Stimulated activated CD4-positive, alpha-beta T cell treated with anti-CD3 and anti-CD28 coated beads, Interleukin-1b, Interleukin-23, amount 100 ng/mL, for 1 hour (primary cell): ENCODE results near the gene ANKRD63.
A peak's percentile ranks its signal among the peaks of the same experiment; 100 is the strongest.

Source experiments
- DNase-seq, 2 donors: peaks; one replicate each; pipeline ENCODE4 v3.0.0-alpha.2; 2020; ENCODE audit warnings: low read depth in 2 of 2

The ANKRD63 gene, protein sequence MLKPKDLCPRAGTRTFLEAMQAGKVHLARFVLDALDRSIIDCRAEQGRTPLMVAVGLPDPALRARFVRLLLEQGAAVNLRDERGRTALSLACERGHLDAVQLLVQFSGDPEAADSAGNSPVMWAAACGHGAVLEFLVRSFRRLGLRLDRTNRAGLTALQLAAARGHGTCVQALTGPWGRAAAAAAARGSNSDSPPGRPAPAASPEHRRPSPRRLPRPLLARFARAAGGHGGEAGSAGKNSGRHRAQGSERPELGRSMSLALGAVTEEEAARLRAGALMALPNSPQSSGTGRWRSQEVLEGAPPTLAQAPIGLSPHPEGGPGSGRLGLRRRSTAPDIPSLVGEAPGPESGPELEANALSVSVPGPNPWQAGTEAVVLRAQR

DNA sequence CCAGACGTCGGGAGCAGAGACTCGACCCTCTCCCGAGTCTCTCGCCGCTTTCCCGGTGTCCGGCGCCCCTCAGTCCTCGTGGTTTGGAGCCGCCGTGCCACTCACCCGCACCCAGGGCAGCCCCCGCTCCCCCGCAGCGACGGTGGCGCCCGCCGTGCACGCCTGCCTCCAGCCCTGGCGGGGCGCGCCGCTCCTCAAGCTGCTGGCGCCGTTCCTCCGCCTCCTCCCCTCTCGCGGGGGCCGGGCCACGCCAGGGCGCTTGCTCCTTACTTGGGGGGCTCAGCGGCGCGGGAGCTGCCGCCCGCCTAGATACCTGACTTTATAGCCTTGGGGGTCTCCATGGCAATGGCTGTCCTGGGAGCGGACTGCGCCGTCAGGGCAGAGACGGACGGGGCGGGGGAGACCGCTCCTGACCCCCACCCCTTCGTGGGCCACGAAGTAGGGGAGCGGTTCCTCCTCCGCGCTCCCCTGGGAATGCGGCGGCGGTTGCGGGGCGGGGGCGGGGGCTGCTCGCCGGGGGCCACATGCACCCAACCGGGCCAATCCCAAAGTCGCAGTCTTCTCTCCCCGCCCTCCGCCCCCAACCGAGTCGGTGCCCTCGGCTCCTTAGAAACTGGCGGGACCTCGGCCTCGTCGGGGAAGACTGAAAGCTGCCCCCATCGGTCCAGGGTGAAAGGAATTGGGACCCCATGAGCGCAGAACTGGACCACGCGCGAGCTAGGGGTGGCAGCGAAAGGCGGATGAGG, at the start of gene ANKRD63:
ANKRD63 (minus strand) TSS at position 196 of the 746 bp plus-strand sequence. CDS start 478 bp downstream, outside the sequence.
- no peak for DNase-seq

DNA sequence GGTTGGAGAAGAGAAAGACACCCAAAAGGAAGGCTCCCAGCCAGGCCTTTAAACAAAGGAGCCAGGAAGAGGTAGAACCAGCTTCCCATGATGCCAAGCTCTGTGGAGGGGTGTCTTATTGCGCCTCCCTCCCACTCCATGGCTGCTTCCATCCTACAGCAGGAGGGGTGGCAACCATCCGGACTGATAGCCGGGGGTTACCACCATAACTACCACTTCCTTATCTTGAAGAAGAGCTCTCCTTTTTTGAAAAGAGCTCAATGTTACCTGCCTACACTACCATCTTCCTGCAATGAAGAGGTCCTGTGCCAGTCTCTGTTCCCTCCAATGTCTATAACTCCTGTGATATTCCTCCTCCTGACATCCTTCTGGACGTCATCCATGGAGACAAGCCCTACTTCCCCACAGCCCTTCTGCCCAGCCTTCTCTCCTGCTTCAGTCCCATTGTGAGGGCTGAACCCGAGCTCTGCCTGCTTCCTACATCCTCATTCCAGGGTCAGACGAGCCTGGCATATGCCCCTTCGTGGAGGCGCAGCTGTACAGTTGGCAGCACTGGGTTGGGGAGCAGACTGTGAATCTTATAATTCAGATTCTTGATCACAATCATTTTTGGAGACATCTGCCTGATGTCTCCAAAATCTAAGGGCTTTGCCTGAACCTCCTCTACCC, 49.4 kb upstream of the ANKRD63 start:
- DNase-seq, result no peak

DNA sequence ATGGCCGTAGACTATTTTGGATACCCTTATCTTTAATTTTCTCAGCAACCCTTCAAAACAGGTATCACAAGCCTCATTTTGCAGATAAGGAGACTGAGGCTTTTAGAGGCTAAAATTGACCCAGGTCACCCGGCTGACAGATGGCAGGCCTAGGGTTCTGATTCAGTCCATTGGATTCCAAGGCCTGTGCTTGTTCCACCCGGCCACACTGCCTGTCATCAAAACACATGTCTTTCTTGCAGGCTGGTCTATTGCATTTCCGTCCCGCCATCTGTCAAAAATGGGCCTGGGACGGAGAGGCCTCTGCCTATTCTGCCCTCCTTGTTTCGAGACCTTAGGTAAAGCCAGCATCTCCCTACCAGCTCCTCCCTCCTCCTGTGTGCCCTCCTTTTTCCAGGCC, 48.8 kb upstream of the ANKRD63 start:
- DNase-seq, result no peak

DNA sequence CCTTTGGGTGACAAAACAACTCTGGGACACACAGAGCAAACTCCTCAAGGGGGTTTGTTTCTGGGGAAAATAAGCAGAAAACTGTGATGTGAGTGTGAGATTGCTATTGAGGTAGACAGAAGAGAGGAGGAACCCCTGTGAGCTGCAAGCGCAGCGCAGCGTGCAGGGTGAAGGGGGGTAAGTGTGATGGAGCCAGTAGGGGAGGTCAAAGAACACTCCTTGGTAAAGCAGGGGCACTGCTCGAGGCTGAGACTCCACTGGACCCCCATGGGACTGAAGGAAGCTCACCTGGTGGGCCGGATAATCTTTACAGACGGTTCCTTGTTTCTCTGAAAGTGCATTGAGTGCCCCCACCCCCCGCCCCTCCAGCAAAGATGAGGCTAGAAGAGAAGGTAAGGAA, 48.2 kb upstream of the ANKRD63 start:
- DNase-seq, result no peak

DNA sequence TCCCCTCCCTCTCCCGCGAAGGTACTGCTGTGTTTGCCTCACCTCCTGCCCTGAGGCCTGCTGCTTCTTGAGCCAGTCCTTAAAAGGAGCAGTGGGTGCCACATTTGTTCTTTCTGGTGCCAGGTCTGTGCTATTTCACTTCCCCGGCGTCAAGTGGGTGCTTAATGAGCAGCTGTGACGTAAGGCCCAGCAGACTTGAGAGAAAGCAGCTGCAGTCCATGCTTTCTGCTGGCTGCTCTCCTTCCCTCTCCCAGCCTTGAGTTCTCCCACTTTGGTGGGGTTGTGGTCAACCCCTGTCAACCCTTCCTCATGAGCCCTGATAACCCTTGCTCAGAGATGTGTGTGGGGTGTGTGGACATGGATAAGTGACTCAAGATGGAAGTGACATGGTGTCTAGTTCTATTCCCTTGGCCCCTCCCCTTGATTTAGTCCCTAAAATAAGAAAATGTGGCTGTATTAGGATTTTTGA, 47.5 kb upstream of the ANKRD63 start:
- DNase-seq, result no peak

DNA sequence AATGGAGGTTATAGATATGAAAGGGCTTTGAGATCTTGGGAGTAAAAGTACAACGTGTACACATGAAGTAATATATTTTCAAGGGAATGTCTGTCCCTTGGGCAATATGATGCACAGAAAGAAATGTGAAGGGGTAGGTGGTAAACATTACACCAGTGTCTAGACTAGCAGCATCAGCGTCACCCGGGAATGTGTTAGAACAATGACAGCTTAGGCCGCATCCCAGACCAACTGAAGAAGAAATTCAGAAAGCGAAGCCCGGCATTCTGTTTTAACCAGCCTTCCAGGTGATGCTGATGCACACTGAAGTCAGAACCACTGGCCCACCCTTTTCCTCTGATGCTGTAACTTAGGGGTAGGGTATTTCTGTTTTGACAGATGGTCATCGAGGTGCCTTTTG, 46.9 kb upstream of the ANKRD63 start:
- no peak for DNase-seq

DNA sequence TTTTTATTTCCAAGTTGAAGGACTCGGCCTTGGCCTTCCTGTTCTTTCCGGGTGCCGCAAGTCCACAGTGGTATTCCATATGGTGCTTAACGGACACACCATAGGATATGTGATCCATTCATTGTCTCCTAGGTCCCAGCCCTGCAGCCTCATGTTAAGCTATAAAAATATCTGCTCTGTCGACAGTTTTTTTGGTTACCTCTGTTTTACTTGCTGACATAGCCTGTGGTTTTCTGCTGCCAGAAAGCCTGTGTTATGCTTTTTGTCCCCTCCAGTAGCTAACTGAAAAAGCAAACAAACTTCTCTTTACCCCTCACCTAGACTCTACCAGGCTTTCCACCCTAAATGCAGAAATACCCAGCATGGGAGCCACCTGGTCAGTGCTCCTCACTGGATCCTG, 45.9 kb upstream of the ANKRD63 start:
- DNase-seq, result no peak

DNA sequence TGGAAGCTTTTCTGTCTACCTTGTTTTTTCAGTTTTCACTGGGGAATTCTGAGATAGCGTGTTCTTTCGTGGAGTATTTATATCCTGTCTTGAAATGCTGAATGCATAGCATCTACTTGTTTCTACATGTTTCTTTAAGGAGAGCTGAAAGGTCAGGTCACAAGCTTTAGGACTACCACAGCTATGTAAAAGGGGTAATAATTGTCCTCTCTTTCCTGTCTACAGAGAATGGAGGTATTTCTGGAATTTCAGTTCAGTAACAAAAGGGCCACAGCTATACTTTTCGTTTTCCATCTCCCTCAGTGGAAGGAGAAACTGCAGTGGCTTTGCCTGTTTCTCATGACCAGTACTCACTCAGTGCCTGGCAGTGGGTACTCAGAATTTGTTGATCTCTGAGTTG, 45.3 kb upstream of the ANKRD63 start:
- DNase-seq, result no peak

DNA sequence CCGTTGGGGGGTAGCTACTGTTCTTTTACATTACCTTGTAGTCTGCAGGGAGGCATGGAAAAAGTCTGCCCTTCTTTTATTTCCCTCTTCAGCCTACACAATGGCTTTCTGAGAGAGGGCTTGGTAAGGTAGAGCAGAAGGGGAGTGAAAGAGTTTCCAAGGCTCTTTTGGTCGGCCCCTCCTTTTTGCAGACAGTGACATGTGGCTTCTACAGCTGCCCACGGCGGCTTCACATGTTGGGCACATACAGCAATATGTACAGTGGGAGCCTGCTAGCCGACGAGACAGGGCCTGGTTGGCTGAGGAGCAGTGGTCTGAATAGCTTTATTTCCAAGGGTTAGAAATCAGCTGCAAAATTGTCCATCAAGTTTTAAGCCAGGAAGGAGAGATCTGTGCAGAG, 44.6 kb upstream of the ANKRD63 start:
- DNase-seq, result no peak

DNA sequence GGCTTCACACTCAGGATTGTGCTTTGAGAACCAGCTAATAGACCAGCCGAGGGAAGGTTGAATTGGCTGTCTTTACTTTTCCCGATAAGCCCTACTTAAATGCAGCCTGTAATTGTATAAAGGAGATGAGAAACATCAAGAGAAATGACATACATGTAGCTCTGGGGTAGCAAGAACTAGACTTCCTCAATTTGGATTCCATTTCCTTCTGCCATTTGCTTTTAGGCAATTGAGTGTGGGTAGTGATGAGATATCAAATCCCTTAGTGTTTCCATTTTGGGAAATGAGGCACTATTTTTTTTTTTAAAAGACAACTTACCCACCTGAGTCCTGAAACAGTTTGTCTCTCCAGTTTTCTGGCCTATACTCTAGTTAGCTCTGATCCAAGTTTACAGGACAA, 42.8 kb upstream of the ANKRD63 start:
- DNase-seq, result no peak

DNA sequence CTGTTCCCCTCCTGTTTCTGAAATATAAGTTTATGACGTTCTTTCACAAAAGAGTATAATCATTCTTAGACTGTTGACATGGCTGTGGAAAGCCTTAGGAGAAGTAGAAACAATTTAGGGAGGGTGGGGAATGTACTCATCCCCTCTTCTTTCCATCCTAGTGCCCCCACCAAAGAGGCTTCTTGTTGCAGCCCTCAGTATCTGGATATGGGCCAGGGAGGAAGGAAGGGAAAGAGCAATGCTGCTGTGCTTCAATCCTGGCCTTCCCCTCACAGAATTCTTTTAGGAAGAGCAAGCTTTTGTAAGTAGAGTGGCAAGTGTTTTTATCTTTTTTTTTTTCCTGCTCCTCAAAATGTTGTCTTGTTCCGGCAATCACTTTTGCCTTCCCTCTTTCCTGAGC, 42.3 kb upstream of the ANKRD63 start:
- DNase-seq, result no peak

DNA sequence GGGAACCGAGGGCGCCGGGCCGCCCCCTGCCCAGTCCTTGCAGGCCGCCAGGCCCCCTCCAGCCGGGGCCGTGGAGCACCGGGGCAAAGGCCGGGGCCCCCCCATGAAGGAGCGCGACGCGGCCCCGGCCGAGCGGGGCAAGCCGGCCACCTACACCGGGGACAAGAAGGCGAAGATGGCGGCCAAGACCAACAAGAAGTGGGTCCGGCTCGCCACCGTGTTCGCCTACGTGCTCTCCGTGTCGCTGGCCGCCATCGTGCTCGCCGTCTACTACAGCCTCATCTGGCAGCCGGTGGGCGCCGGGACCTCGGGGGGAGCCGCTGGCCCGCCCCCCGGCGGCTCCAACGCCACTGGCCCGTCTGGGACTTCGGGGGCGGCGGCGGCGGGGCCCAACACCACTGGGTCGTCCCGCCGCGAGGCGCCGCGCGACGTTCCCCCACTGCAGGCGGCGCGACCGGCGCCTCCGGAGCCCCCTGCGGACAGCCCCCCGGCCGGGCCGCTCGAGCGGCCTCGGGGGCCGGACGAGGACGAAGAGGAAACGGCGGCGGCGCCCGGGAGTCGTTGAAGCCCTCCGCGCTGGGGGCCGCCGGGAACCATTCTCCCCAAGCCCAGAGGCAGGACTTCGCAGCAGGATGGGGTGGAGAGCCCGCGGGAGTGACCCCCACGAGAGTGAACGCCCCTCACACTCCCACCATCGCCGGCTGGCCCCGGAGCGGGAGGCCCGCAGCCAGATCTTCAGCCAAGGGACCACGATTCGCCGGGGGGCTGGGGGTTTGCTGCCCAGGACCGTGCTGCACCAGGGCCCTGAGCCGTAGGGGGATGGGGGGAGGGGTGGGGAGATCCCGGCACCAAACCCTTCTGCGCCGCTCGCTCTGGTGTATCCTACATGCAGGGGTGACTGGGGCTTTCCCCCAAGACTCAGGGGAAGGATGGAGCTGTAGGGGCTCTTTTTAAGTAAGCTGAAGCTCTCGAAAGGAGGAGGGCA, 41.4 kb upstream of the ANKRD63 start:
- no peak for DNase-seq

DNA sequence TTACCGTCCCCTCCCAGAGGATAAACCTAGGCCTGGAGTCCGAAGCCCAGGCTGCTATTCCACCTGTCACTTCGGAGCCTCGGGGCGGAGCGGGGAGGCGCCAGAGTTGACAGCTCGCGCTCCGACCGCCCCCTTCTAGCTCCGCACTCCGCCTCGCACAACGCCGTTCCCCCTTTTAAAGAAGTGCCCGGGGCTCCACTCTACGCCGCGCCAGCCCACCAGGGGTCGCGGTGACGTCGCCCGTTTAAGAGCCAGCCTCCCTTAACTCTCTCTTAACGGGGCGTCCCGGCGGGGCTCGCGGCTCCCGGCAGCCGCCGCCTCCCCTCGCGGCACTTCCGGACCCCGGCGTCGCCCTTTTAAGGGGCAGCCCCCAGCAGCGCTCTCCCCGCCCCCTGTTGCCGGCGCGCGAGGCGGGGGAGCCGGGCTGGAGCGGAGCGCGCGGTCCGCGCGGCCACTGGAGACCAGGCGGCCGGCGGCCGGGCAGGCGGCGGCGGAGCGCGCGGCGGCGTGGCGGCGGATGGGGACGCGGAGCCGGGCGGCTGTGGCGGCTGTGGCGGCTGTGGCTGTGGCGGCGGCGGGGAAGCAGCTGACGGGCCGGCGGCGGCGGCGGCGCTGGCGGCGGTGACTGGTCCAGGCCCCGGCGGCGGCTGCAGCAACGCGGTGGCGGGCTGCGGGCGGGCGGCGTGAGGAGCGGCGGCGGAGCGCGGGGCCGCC, 40.5 kb upstream of the ANKRD63 start, which contains the start of gene INAFM2:
INAFM2 (plus strand) TSS at position 454 of the 714 bp plus-strand sequence. CDS start 364 bp downstream, outside the sequence.
- peak; percentile 69 to 81 for DNase-seq

DNA sequence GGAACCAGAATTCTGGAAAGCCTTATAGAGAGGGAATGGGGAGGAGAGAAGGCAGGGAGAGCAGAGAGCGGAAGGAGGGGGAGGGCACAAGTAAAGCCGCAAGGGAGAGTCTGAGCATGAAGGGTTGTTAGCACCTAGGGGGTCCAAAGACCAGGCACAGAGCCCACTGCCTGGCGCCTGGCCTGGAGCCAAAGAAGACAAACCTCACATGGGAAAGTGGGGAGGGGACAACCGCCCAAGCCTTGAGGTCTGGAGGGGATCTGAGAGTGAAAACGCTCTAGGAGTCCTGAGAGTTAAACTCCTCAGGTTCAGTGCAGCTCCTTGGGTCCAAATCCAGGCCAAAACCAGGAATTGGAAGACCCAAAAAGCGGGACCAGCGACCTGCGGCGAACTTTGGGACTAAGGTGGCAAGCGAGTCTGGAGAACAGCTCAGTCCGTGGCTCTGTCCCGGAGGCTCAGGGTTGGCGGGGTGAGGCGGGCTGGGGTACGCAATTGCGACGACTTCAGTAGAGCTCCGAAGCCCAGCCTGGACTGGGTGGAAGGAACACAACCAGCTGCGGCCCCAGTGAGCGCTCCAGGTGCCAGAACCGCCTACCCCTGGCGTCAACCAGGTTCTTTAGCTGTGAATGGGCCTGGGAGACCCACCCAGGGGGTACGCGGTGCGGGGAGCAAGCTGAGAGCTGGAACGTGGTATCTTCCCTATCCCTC, 39.8 kb upstream of the ANKRD63 start:
- no peak for DNase-seq

DNA sequence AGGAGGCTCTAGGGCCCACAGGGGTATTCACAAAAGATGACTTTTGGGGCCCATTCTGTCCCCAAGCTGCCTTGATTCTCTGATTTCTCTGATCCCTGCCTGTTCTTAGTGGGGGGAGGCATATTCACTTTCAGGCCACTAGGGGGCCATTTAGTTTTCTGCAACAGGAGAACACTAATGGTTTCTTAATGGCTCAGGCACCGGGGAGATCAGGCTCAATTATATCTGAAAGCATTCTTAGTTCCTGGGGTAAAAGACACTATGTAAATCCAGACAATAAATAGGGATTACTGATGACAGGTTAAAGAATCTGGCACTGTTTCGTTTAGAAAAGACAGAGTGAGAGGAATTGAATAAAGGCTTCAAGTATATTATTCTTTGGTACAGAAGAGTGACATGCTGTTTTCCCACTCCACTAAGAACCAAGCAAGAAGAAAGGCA, 38.1 kb upstream of the ANKRD63 start:
- DNase-seq, result no peak

DNA sequence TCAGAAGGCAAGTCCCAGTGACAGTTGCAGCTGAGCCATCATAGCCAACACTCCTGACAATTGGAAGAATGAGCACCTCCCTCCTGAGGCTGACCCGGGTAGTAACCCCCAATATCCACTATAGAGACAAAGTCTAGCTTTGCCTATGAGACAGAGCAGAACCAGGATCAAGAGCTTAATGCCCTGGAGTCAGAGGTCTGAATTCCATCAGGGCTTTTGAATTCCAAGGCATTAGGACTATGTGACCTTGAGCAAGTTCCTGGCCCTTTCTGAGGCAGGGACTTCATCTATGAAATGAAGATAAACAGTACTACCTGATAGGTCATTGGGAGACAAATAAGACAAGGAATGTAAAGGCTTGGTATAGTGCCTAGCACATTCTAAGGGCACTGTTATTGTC, 37.5 kb upstream of the ANKRD63 start:
- DNase-seq, result no peak

DNA sequence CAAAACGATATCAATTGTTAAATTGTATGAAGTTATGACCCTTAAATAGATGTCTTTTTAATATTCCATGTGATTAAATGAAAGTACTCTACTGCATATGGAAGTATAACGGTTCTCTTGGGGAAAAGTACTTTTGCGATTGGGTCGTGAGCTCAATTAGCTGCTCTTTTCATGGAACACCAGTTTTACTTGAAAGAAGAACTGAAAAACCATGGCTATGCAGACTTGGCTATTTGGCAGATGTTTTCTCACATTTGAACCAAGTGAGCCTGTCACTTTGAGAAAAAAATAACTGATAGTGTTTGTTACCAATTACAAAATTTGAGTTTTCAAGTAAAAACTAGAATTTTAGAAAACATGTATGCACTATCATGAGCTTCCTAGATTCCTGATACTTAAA, 34.7 kb upstream of the ANKRD63 start:
- no peak for DNase-seq

DNA sequence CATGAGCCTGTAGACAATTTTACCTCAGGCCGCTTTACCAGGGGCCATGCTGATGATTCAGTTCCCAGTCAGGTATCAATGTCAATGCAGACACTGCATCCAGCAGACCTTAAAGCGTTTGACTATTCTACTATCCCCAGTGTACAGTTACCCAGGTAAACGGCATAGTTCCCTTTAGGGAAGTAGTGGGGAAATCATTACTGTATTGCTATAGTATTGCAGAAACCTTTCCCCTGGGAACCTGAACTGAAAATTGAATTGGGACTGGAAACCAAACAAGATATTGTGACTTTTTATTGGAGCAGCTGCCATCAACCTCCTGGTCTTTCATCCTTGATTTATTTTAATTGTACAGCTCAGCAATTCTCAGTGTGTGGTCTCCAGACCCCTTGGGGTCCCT, 34.1 kb upstream of the ANKRD63 start:
- no peak for DNase-seq

DNA sequence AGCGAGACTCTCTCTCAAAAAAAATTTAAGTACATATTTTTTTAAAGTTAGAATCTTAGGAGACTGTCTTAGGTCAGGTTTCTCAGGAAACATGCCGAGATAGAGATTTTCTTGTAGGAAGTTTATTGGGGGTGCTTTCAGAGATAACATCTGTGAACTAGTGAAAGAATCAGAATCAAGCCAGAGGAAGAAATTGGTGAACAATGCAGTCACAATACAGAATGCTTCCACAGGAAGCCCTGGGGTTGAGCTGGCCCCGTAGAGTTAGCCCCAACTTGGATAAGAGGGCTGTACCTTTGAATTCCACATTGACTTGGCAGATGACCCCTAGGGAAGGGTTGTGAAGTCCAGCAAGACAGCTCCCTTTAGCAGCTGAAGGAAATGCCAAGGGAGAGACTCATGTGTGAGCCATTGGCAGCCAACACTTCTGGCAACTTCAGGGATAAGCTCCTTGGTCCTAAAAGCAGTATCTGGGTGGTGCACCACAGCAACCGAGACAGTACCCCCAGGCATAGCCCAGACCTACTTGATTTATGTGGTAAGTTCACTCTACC, 31.9 kb upstream of the ANKRD63 start:
- no peak for DNase-seq
